Astrocyte (in vitro differentiated cells and primary cell): ENCODE data around the gene PRKCB. TPM values are rescaled to one million over a fixed set of nuclear protein-coding genes. Genes with fewer than 3 reads are reported as not detected.

Source experiments
- DNase-seq: peaks from one replicate; pipeline ENCODE4 v3.0.0-alpha.2; 2010; ENCODE audit warnings: low read depth
- FAIRE-seq: peaks from 2 replicates; lab custom pipeline; 2011; peaks lifted over from hg19 to GRCh38; lab: Jason Lieb, UNC
- H2AFZ ChIP-seq: 2 replicates; pipeline ENCODE4 v1.6.0; 2012; ENCODE audit warnings: low read depth, low read length, inconsistent platforms
- H3K27ac ChIP-seq: 2 replicates; pipeline ENCODE4 v1.5.1; 2011; ENCODE audit warnings: low read depth, low read length, inconsistent platforms
- H3K27me3 ChIP-seq: 2 replicates; pipeline ENCODE4 v1.6.0; 2011; ENCODE audit warnings: low read length, inconsistent platforms; ENCODE audit not compliant: insufficient read depth
- H3K36me3 ChIP-seq: 2 replicates; pipeline ENCODE4 v1.5.1; 2011; ENCODE audit warnings: low read length, inconsistent platforms; ENCODE audit not compliant: insufficient read depth
- H3K4me1 ChIP-seq: 2 replicates; pipeline ENCODE4 v1.5.1; 2011; ENCODE audit warnings: low read length, inconsistent platforms; ENCODE audit not compliant: insufficient read depth
- H3K4me2 ChIP-seq: 2 replicates; pipeline ENCODE4 v1.6.0; 2012; ENCODE audit warnings: low read length, inconsistent platforms
- H3K4me3 ChIP-seq: 2 replicates; pipeline ENCODE4 v1.5.1; 2011; ENCODE audit warnings: low read depth, mild to moderate bottlenecking, low read length, inconsistent platforms; ENCODE audit not compliant: insufficient read depth
- H3K79me2 ChIP-seq: 2 replicates; pipeline ENCODE4 v1.6.0; 2012; ENCODE audit warnings: mild to moderate bottlenecking, low read length, inconsistent platforms; ENCODE audit not compliant: insufficient read depth
- H3K9ac ChIP-seq: 2 replicates; pipeline ENCODE4 v1.6.0; 2012; ENCODE audit warnings: mild to moderate bottlenecking, low read length, inconsistent platforms
- H3K9me3 ChIP-seq: 2 replicates; pipeline ENCODE4 v1.5.1; 2012; ENCODE audit warnings: low read depth, mild to moderate bottlenecking, low read length, inconsistent platforms; ENCODE audit not compliant: insufficient read depth
- H4K20me1 ChIP-seq: 2 replicates; pipeline ENCODE4 v1.6.0; 2012; ENCODE audit warnings: low read length, inconsistent platforms; ENCODE audit not compliant: insufficient read depth
- H3K27ac Mint-ChIP-seq: one replicate; pipeline ENCODE4 v1.8.0; 2021; ENCODE audit warnings: mild to moderate bottlenecking, mixed read lengths; ENCODE audit not compliant: unreplicated experiment
- H3K27me3 Mint-ChIP-seq: one replicate; pipeline ENCODE4 v1.8.0; 2021; ENCODE audit warnings: low read depth, mixed read lengths; ENCODE audit not compliant: unreplicated experiment
- H3K36me3 Mint-ChIP-seq: one replicate; pipeline ENCODE4 v1.8.0; 2021; ENCODE audit warnings: low read depth, mixed read lengths; ENCODE audit not compliant: unreplicated experiment
- H3K4me1 Mint-ChIP-seq: one replicate; pipeline ENCODE4 v1.8.0; 2021; ENCODE audit warnings: low read depth, mixed read lengths; ENCODE audit not compliant: unreplicated experiment
- H3K4me3 Mint-ChIP-seq: one replicate; pipeline ENCODE4 v1.8.0; 2021; ENCODE audit warnings: mild to moderate bottlenecking, moderate library complexity, mixed read lengths; ENCODE audit not compliant: unreplicated experiment
- H3K9me3 Mint-ChIP-seq: one replicate; pipeline ENCODE4 v1.8.0; 2021; ENCODE audit warnings: mild to moderate bottlenecking, mixed read lengths; ENCODE audit not compliant: unreplicated experiment
- CTCF ChIP-seq: IDR thresholded peaks from 2 replicates; pipeline ENCODE4 v1.5.1; 2011; ENCODE audit warnings: low read depth, mild to moderate bottlenecking, inconsistent platforms, low read length, moderate library complexity; ENCODE audit not compliant: insufficient read depth
- EZH2 ChIP-seq: IDR thresholded peaks from 2 replicates; pipeline ENCODE4 v1.6.1; 2012; ENCODE audit warnings: mild to moderate bottlenecking, low read length, inconsistent platforms; ENCODE audit not compliant: insufficient read depth
- total RNA-seq: library from RNA; stranded (reverse); gene quantifications from 2 replicates; pipeline ENCODE4 v1.2.1, GENCODE V29; 2021

Gene PRKCB
- total RNA-seq, 1 donor from 2014 or later = 2.5 TPM

GRCh38 chr16:24191876-24192402 is 356.2 kb downstream of the PRKCB start:
- Histone ChIP-seq H4K20me1 (no peaks in the 10 kb centered on the region), H3K9me3 (no peaks in the 10 kb centered on the region), H3K79me2 (no peaks in the 10 kb centered on the region), H3K27me3 (no peaks in the 10 kb centered on the region), H3K4me2 (no peak overlapping the region), H3K36me3 (no peaks in the 10 kb centered on the region), H3K9ac (no peak overlapping the region), H3K4me3 (no peak overlapping the region), H3K4me1 (no peaks in the 10 kb centered on the region), H3K27ac (no peak overlapping the region), H2AFZ (no peak overlapping the region)
- H3K27ac Mint-ChIP-seq = no peak overlapping the region
- H3K4me1 Mint-ChIP-seq = peaks cover 10% of the 10 kb centered on the region
- H3K9me3 Mint-ChIP-seq = peaks cover 3% of the 10 kb centered on the region
- H3K27me3 Mint-ChIP-seq = peaks cover 14% of the 10 kb centered on the region
- no peak overlapping the region for H3K4me3 Mint-ChIP-seq
- no peak for TF ChIP-seq EZH2
- no peak for TF ChIP-seq CTCF
- FAIRE-seq = no peak
- no peaks in the 10 kb centered on the region for H3K36me3 Mint-ChIP-seq
- DNase-seq = no peak

- no peak overlapping the region for H3K4me3 Mint-ChIP-seq
- DNase-seq = no peak
- peaks cover 4% of the 10 kb centered on the region for H3K4me1 Mint-ChIP-seq
- peaks cover 6% of the 10 kb centered on the region for H3K9me3 Mint-ChIP-seq
- peaks cover 10% of the 10 kb centered on the region for H3K27me3 Mint-ChIP-seq
- no peak overlapping the region for H3K27ac Mint-ChIP-seq
- H3K4me2 ChIP-seq = no peak overlapping the region
- H2AFZ ChIP-seq = no peak overlapping the region
- no peaks in the 10 kb centered on the region for H3K4me1 ChIP-seq
- H3K36me3 Mint-ChIP-seq = no peaks in the 10 kb centered on the region
- H3K79me2 ChIP-seq = no peaks in the 10 kb centered on the region
- H4K20me1 ChIP-seq = no peaks in the 10 kb centered on the region
- H3K27ac ChIP-seq = no peak overlapping the region
- H3K4me3 ChIP-seq = no peak overlapping the region
- no peaks in the 10 kb centered on the region for H3K36me3 ChIP-seq
- no peak for TF ChIP-seq CTCF
- TF ChIP-seq EZH2 = no peak
- no peak overlapping the region for H3K9ac ChIP-seq
- H3K27me3 ChIP-seq = no peaks in the 10 kb centered on the region
- H3K9me3 ChIP-seq = no peaks in the 10 kb centered on the region
- FAIRE-seq = no peak
Observed at GRCh38 chr16:24195221-24195620, 359.4 kb downstream of the PRKCB start.

- no peak overlapping the region for H3K27ac Mint-ChIP-seq
- no peaks in the 10 kb centered on the region for H3K27me3 ChIP-seq
- no peak for TF ChIP-seq CTCF
- TF ChIP-seq EZH2 = no peak
Observed at GRCh38 chr16:24198807-24199533, 363.2 kb downstream of the PRKCB start.

More at GRCh38 chr16:24198807-24199533, 363.2 kb downstream of the PRKCB start:
- H3K4me3 Mint-ChIP-seq = no peak overlapping the region
- peaks cover 3% of the 10 kb centered on the region for H3K9me3 Mint-ChIP-seq
- Histone ChIP-seq H3K4me2 (no peak overlapping the region), H3K36me3 (no peaks in the 10 kb centered on the region), H3K4me3 (no peak overlapping the region), H3K4me1 (no peaks in the 10 kb centered on the region), H3K79me2 (no peaks in the 10 kb centered on the region), H4K20me1 (no peaks in the 10 kb centered on the region), H3K27ac (no peak overlapping the region), H2AFZ (no peak overlapping the region), H3K9ac (no peak overlapping the region), H3K9me3 (no peaks in the 10 kb centered on the region)
- no peaks in the 10 kb centered on the region for H3K36me3 Mint-ChIP-seq
- H3K27me3 Mint-ChIP-seq = peaks cover 10% of the 10 kb centered on the region
- H3K4me1 Mint-ChIP-seq = peaks cover 4% of the 10 kb centered on the region
- DNase-seq (peak; percentile 18), FAIRE-seq (no peak)
